ENCODE results near the gene AHSA1.

AHSA1 gene

GRCh38 chr14:77469067-77469505 lies 11.2 kb downstream of the AHSA1 start:
- peaks cover 0 to 6% (median under 1%) of the 10 kb centered on the region in 10 experiments; a peak in 6 of 20 replicates for H3K4me1 ChIP-seq
- H3K9me3 ChIP-seq (replicated peaks in 1 of 11): no peaks in the 10 kb centered on the region
- H3K27me3 ChIP-seq: no peaks in the 10 kb centered on the region
- no peak overlapping the region for H3K4me2 ChIP-seq
- no peak for TF ChIP-seq Cebpa-rat (IDR thresholded peaks at IDR 0.05)
- no peak overlapping the region for H3K9ac ChIP-seq
- peaks cover 56 to 65% (median 59%) of the 10 kb centered on the region in 11 experiments for H3K36me3 ChIP-seq
- H4K20me1 ChIP-seq: peaks cover 0 to 63% (median 52%) of the 10 kb centered on the region in 11 experiments; a peak in 18 of 22 replicates
- no peak overlapping the region for H3K4me3 ChIP-seq
- H3K27ac ChIP-seq: no peak overlapping the region

GRCh38 chr14:77469539-77469938 lies 11.6 kb downstream of the AHSA1 start:
- H3K27ac ChIP-seq: no peak overlapping the region
- H3K9ac ChIP-seq: no peak overlapping the region
- H3K36me3 ChIP-seq: peaks cover 52 to 60% (median 55%) of the 10 kb centered on the region in 11 experiments
- H3K4me2 ChIP-seq: no peak overlapping the region
- no peak overlapping the region for H3K4me3 ChIP-seq
- no peak for TF ChIP-seq Cebpa-rat (IDR thresholded peaks at IDR 0.05)
- no peaks in the 10 kb centered on the region for H3K9me3 ChIP-seq (replicated peaks in 1 of 11)
- H3K4me1 ChIP-seq: peaks cover 0 to 10% (median 2%) of the 10 kb centered on the region in 10 experiments; a peak in 6 of 20 replicates
- H3K27me3 ChIP-seq: no peaks in the 10 kb centered on the region
- H4K20me1 ChIP-seq: peaks cover 0 to 59% (median 47%) of the 10 kb centered on the region in 11 experiments; a peak in 18 of 22 replicates

- Histone ChIP-seq H4K20me1 (peaks cover 0 to 51% (median 40%) of the 10 kb centered on the region in 11 experiments; a peak in 18 of 22 replicates), H3K9me3 (replicated peaks in 1 of 11) (no peaks in the 10 kb centered on the region), H3K9ac (no peak overlapping the region), H3K4me2 (no peak overlapping the region), H3K27ac (no peak overlapping the region), H3K4me3 (no peak overlapping the region), H3K36me3 (peaks cover 44 to 52% (median 47%) of the 10 kb centered on the region in 11 experiments), H3K4me1 (peaks cover 0 to 12% (median 3%) of the 10 kb centered on the region in 10 experiments; a peak in 6 of 20 replicates), H3K27me3 (no peaks in the 10 kb centered on the region)
- TF ChIP-seq Cebpa-rat (IDR thresholded peaks at IDR 0.05): no peak
Observed at GRCh38 chr14:77470224-77470870, 12.5 kb downstream of the AHSA1 start.

- Histone ChIP-seq H3K4me1 (peaks cover 0 to 12% (median 3%) of the 10 kb centered on the region in 10 experiments; a peak in 6 of 20 replicates), H3K4me3 (no peak overlapping the region), H3K4me2 (peak overlapping the region in 4 of 11 experiments; percentile 1 to 32 (median 14); a peak in 5 of 22 replicates), H3K27ac (no peak overlapping the region), H3K9ac (no peak overlapping the region), H3K27me3 (no peaks in the 10 kb centered on the region), H3K36me3 (peaks cover 8 to 16% (median 11%) of the 10 kb centered on the region in 11 experiments), H4K20me1 (peaks cover 0 to 15% (median 9%) of the 10 kb centered on the region in 11 experiments; a peak in 14 of 22 replicates), H3K9me3 (replicated peaks in 1 of 11) (no peaks in the 10 kb centered on the region)
- TF ChIP-seq Cebpa-rat (IDR thresholded peaks at IDR 0.05): no peak
Observed at GRCh38 chr14:77473921-77474320, 16.0 kb downstream of the AHSA1 start.

GRCh38 chr14:77474479-77475177 lies 16.7 kb downstream of the AHSA1 start:
- Histone ChIP-seq H3K4me1 (peaks cover 0 to 12% (median 3%) of the 10 kb centered on the region in 10 experiments; a peak in 6 of 20 replicates), H3K27ac (no peak overlapping the region), H4K20me1 (peaks cover 0 to 8% (median 2%) of the 10 kb centered on the region in 11 experiments; a peak in 11 of 22 replicates), H3K9ac (no peak overlapping the region), H3K36me3 (peaks cover 1 to 9% (median 4%) of the 10 kb centered on the region in 11 experiments), H3K4me3 (no peak overlapping the region), H3K4me2 (peak overlapping the region in 3 of 11 experiments; percentile 1 to 32 (median 18); a peak in 4 of 22 replicates), H3K27me3 (no peaks in the 10 kb centered on the region), H3K9me3 (replicated peaks in 1 of 11) (no peaks in the 10 kb centered on the region)
- no peak for TF ChIP-seq Cebpa-rat (IDR thresholded peaks at IDR 0.05)

GRCh38 chr14:77475432-77476115 lies 17.7 kb downstream of the AHSA1 start:
- no peak overlapping the region for H3K27ac ChIP-seq
- H4K20me1 ChIP-seq: peaks cover 0 to 5% (median 0%) of the 10 kb centered on the region in 11 experiments; a peak in 2 of 22 replicates
- H3K4me1 ChIP-seq: peaks cover 0 to 12% (median 3%) of the 10 kb centered on the region in 10 experiments; a peak in 6 of 20 replicates
- no peaks in the 10 kb centered on the region for H3K36me3 ChIP-seq
- H3K27me3 ChIP-seq: no peaks in the 10 kb centered on the region
- no peak for TF ChIP-seq Cebpa-rat (IDR thresholded peaks at IDR 0.05)
- H3K4me2 ChIP-seq: no peak overlapping the region
- no peaks in the 10 kb centered on the region for H3K9me3 ChIP-seq (replicated peaks in 1 of 11)
- H3K9ac ChIP-seq: no peak overlapping the region
- no peak overlapping the region for H3K4me3 ChIP-seq

- TF ChIP-seq Cebpa-rat (IDR thresholded peaks at IDR 0.05): no peak
- no peak overlapping the region for H3K4me3 ChIP-seq
- H3K9me3 ChIP-seq (replicated peaks in 1 of 11): no peaks in the 10 kb centered on the region
Observed at GRCh38 chr14:77478029-77478428, 20.1 kb downstream of the AHSA1 start.

GRCh38 chr14:77478796-77479195 lies 20.9 kb downstream of the AHSA1 start:
- H3K4me2 ChIP-seq: no peak overlapping the region
- no peak overlapping the region for H3K4me3 ChIP-seq
- peaks cover 0 to 40% (median 29%) of the 10 kb centered on the region in 10 experiments; a peak in 17 of 20 replicates for H3K4me1 ChIP-seq
- H3K27ac ChIP-seq: no peak overlapping the region
- H3K36me3 ChIP-seq: no peaks in the 10 kb centered on the region
- TF ChIP-seq Cebpa-rat (IDR thresholded peaks at IDR 0.05): no peak
- H3K9ac ChIP-seq: no peak overlapping the region
- H4K20me1 ChIP-seq: peaks cover 0 to 5% (median 0%) of the 10 kb centered on the region in 11 experiments; a peak in 2 of 22 replicates
- no peaks in the 10 kb centered on the region for H3K9me3 ChIP-seq (replicated peaks in 1 of 11)
- no peaks in the 10 kb centered on the region for H3K27me3 ChIP-seq

More at GRCh38 chr14:77478029-77478428, 20.1 kb downstream of the AHSA1 start:
- Histone ChIP-seq H3K4me1 (peaks cover 0 to 35% (median 24%) of the 10 kb centered on the region in 10 experiments; a peak in 17 of 20 replicates), H3K27ac (no peak overlapping the region), H3K27me3 (no peaks in the 10 kb centered on the region), H3K9ac (no peak overlapping the region), H4K20me1 (peaks cover 0 to 5% (median 0%) of the 10 kb centered on the region in 11 experiments; a peak in 2 of 22 replicates), H3K4me2 (no peak overlapping the region), H3K36me3 (no peaks in the 10 kb centered on the region)

Measured in BLaER1 treated with 17β-estradiol and CSF1 and Interleukin-3, amounts not matched to agents 10 nM and 100 nM (cell line).